A673 (cell line): Measurements from ENCODE around the gene GATA6. TPM values are rescaled to one million over a fixed set of nuclear protein-coding genes. Genes with fewer than 3 reads are reported as not detected.
A peak's percentile ranks its signal among the peaks of the same experiment; 100 is the strongest.

Experiments
- BruUV-seq: library from RNA; stranded (reverse); fragments of 400-500 nt; replicated peaks from 2 replicates; lab custom pipeline; 2021; lab: Mats Ljungman, UMichigan
- CTCF ChIA-PET: fragments of 300-600 bp; sonication (Branson Sonifier 250); formaldehyde crosslinking; loops from one replicate; lab custom pipeline; 2022; ENCODE audit warnings: antibody characterized with exemption; lab: Charles Lee
- POLR2A ChIA-PET: fragments of 300-600 bp; sonication (Branson Sonifier 250); formaldehyde crosslinking; loops from one replicate; lab custom pipeline; 2022; ENCODE audit warnings: antibody characterized with exemption; ENCODE audit not compliant: low non-redundant PET; lab: Charles Lee
- DNase-seq: peaks from one replicate; pipeline ENCODE4 v3.0.0-alpha.2; 2015; ENCODE audit warnings: low spot score
- H3K27ac ChIP-seq: fragments of 200-600 bp; sonication (generic); 2 replicates; pipeline ENCODE4 v1.5.1; 2016; ENCODE audit warnings: mixed run types, low read depth, mild to moderate bottlenecking, mixed read lengths, antibody characterized with exemption, low read length; ENCODE audit not compliant: poor library complexity, severe bottlenecking
- H3K27me3 ChIP-seq: fragments of 200-600 bp; sonication (generic); replicated peaks from 2 replicates; pipeline ENCODE4 v1.6.1; 2017; ENCODE audit warnings: mixed run types, low read depth, mild to moderate bottlenecking, mixed read lengths, antibody characterized with exemption, low read length; ENCODE audit not compliant: insufficient read depth, poor library complexity
- H3K36me3 ChIP-seq: fragments of 200-600 bp; sonication (generic); 2 replicates; pipeline ENCODE4 v1.6.1; 2016; ENCODE audit warnings: mixed run types, mild to moderate bottlenecking, mixed read lengths, antibody characterized with exemption, low read length; ENCODE audit not compliant: insufficient read depth, poor library complexity, severe bottlenecking
- H3K4me1 ChIP-seq: fragments of 200-600 bp; sonication (generic); 2 replicates; pipeline ENCODE4 v1.6.1; 2017; ENCODE audit warnings: mixed run types, mild to moderate bottlenecking, mixed read lengths, antibody characterized with exemption, low read length; ENCODE audit not compliant: insufficient read depth, poor library complexity, severe bottlenecking
- H3K4me3 ChIP-seq: fragments of 200-600 bp; sonication (generic); 2 replicates; pipeline ENCODE4 v1.5.1; 2016; ENCODE audit warnings: low read depth, mixed run types, mild to moderate bottlenecking, mixed read lengths, low read length; ENCODE audit not compliant: poor library complexity, severe bottlenecking
- H3K9me3 ChIP-seq: fragments of 200-600 bp; sonication (generic); 2 replicates; pipeline ENCODE4 v1.6.1; 2016; ENCODE audit warnings: mixed run types, low read depth, mild to moderate bottlenecking, mixed read lengths, antibody characterized with exemption, low read length; ENCODE audit not compliant: poor library complexity, severe bottlenecking
- CTCF ChIP-seq: fragments of 300-800, 200-600 bp; sonication (generic); conservative IDR thresholded peaks from 2 replicates; pipeline ENCODE4 v1.5.1; 2017; ENCODE audit warnings: low read depth, mild to moderate bottlenecking, antibody characterized with exemption, low read length, moderate library complexity, mixed read lengths
- EZH2 ChIP-seq: fragments of 200-600 bp; sonication (generic); IDR thresholded peaks from 2 replicates; pipeline ENCODE4 v1.6.1; 2017; ENCODE audit warnings: borderline replicate concordance, low read depth, mild to moderate bottlenecking, mixed read lengths, antibody characterized with exemption, low read length; ENCODE audit not compliant: poor library complexity, severe bottlenecking
- intact Hi-C: fragments of 100-400 bp; cut with micrococcal nuclease; formaldehyde crosslinking; loops from one replicate; pipeline ENCODE4 v1.10.0; 2022; ENCODE audit not compliant: unreplicated experiment
- total RNA-seq: library from RNA; stranded (reverse); gene quantifications from 2 replicates; pipeline ENCODE4 v1.2.3, GENCODE V29; 2021

GATA6 gene
- total RNA-seq, 1 experiment from 2014 or later: 0.21 TPM

- no peak overlapping the region for H3K27ac ChIP-seq
- no peaks in the 10 kb centered on the region for H3K9me3 ChIP-seq
- peaks cover 33% of the 10 kb centered on the region for H3K4me1 ChIP-seq
- intact Hi-C loops: no loop called here
- ChIA-PET POLR2A (no interaction called here), CTCF (no interaction called here)
- DNase-seq: no peak
- no peaks in the 10 kb centered on the region for H3K36me3 ChIP-seq
- peak; percentile 51 for TF ChIP-seq EZH2
- TF ChIP-seq CTCF: no peak
- H3K4me3 ChIP-seq: no peak overlapping the region
- no TSS peak for BruUV-seq
- H3K27me3 ChIP-seq: peaks cover 97% of the 10 kb centered on the region
Measured at GRCh38 chr18:22172120-22172582, 2.8 kb downstream of the GATA6 start.

- Histone ChIP-seq H3K4me1 (peaks cover 30% of the 10 kb centered on the region), H3K27me3 (peaks cover 97% of the 10 kb centered on the region), H3K27ac (no peak overlapping the region), H3K9me3 (no peaks in the 10 kb centered on the region), H3K36me3 (no peaks in the 10 kb centered on the region), H3K4me3 (no peak overlapping the region)
- TF ChIP-seq CTCF: no peak
- peak; percentile 10 for TF ChIP-seq EZH2
- ChIA-PET CTCF (no interaction called here), POLR2A (no interaction called here)
- DNase-seq: no peak
- no TSS peak for BruUV-seq
- intact Hi-C loops: no loop called here
Measured at GRCh38 chr18:22172594-22173049, 3.2 kb downstream of the GATA6 start.

- peaks cover 97% of the 10 kb centered on the region for H3K27me3 ChIP-seq
- TF ChIP-seq CTCF: no peak
- TF ChIP-seq EZH2: no peak
- H3K4me1 ChIP-seq: peaks cover 24% of the 10 kb centered on the region
- no peak overlapping the region for H3K27ac ChIP-seq
- H3K36me3 ChIP-seq: no peaks in the 10 kb centered on the region
- POLR2A ChIA-PET: no interaction called here
- no TSS peak for BruUV-seq
- H3K4me3 ChIP-seq: no peak overlapping the region
- intact Hi-C loops: no loop called here
- H3K9me3 ChIP-seq: no peaks in the 10 kb centered on the region
- CTCF ChIA-PET: no interaction called here
- DNase-seq: no peak
Measured at GRCh38 chr18:22173221-22173927, 4.0 kb downstream of the GATA6 start.
